Gastroesophageal sphincter (tissue), 4 donors: ENCODE results near the gene PUS7. TPM values are rescaled to one million over a fixed set of nuclear protein-coding genes. Genes with fewer than 3 reads are reported as not detected.
"Not testable (repeated sequence)": the region's sequence is repeated elsewhere in the genome, so short reads cannot be mapped to it uniquely, and the experiment has no call there.

Experiments
- ATAC-seq: fragments of 150-250 bp; one replicate; pipeline ENCODE4 v1.9.1; 2016; ENCODE audit warnings: mild to moderate bottlenecking, moderate library complexity
- H3K27ac ChIP-seq, 4 donors: fragments of 200-600 bp; sonication (generic) in 3 of 4; 1 replicate in 3 of 4; 2 replicates in 1 of 4; pipeline ENCODE4 v1.5.1; 2016 to 2019
- H3K27me3 ChIP-seq: fragments of 200-600 bp; sonication (generic); one replicate; pipeline ENCODE4 v1.5.1; 2019
- H3K36me3 ChIP-seq, 2 donors: fragments of 200-600 bp; sonication (generic); one replicate each; pipeline ENCODE4 v1.5.1; 2019; ENCODE audit warnings: control low read depth in 1 of 2
- H3K4me1 ChIP-seq, 3 donors: fragments of 200-600 bp; sonication (generic); 1 replicate in 2 of 3; 2 replicates in 1 of 3; pipeline ENCODE4 v1.5.1; 2016 to 2019; ENCODE audit warnings: control low read depth in 2 of 3
- H3K4me3 ChIP-seq, 2 donors: fragments of 200-600 bp; sonication (generic); one replicate each; pipeline ENCODE4 v1.5.1; 2019; ENCODE audit warnings: mild to moderate bottlenecking in 1 of 2, moderate library complexity in 1 of 2
- H3K9me3 ChIP-seq, 3 donors: fragments of 200-600 bp; sonication (generic); one replicate each; pipeline ENCODE4 v1.5.1; 2017 to 2019; ENCODE audit warnings: control low read depth in 2 of 3
- EP300 ChIP-seq: sonication (generic); formaldehyde crosslinking; IDR thresholded peaks from one replicate; pipeline ENCODE4 v1.6.1; 2017; ENCODE audit warnings: antibody characterized with exemption, mild to moderate bottlenecking
- POLR2A ChIP-seq, 2 donors: fragments of 450-650 bp; IDR thresholded peaks; one replicate each; pipeline ENCODE4 v1.6.1; 2017; ENCODE audit warnings: antibody characterized with exemption in 2 of 2, mild to moderate bottlenecking in 2 of 2, moderate library complexity in 1 of 2
- POLR2AphosphoS5 ChIP-seq: sonication (generic); formaldehyde crosslinking; IDR thresholded peaks from one replicate; pipeline ENCODE4 v1.6.1; 2017; ENCODE audit warnings: antibody characterized with exemption
- WGBS, 2 donors: methylation state at CpG; one replicate each; pipeline ENCODE4 v1.1.5; 2018; ENCODE audit warnings: low coverage in 1 of 2; 5-methylcytosine and 5-hydroxymethylcytosine counted together
- total RNA-seq, 4 donors: library from RNA; depleted of rRNA; stranded (reverse); fragments of >200 nt; gene quantifications; one replicate each; pipeline ENCODE4 v1.1.0, GENCODE V29; 2016
- TF ChIP-seq, protein P1 (sequence below), 4 experiments: fragments of 200-600 bp in 2 of 4; fragments of 450-650 bp in 2 of 4; sonication (generic) in 1 of 4; IDR thresholded peaks; one replicate each; pipeline ENCODE4 v1.5.1; 2017 to 2019; ENCODE audit warnings: antibody characterized with exemption in 4 of 4, mild to moderate bottlenecking in 2 of 4, moderate library complexity in 2 of 4

Gene PUS7
- total RNA-seq, 4 donors from 2014 or later, result 11.9 to 15.1 (median 13.2) TPM

DNA sequence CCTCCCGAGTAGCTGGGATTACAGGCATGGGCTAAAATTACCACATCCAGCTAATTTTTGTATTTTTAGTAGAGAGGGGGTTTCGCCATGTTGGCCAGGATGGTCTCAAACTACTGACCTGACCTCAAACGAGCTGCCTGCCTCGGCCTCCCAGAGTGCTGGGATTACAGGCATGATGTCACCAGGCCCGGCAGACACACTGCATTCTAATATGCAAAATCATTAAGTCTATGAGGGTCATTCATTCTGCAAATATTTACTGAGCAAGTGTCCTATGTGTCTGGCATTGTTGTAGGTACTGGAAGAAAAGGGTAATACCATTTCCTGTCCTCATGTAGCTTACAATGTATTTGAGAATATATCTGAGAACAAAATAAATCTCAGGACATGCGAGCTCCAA, 2.7 kb downstream of the PUS7 start:
- TF ChIP-seq, protein P1, sequence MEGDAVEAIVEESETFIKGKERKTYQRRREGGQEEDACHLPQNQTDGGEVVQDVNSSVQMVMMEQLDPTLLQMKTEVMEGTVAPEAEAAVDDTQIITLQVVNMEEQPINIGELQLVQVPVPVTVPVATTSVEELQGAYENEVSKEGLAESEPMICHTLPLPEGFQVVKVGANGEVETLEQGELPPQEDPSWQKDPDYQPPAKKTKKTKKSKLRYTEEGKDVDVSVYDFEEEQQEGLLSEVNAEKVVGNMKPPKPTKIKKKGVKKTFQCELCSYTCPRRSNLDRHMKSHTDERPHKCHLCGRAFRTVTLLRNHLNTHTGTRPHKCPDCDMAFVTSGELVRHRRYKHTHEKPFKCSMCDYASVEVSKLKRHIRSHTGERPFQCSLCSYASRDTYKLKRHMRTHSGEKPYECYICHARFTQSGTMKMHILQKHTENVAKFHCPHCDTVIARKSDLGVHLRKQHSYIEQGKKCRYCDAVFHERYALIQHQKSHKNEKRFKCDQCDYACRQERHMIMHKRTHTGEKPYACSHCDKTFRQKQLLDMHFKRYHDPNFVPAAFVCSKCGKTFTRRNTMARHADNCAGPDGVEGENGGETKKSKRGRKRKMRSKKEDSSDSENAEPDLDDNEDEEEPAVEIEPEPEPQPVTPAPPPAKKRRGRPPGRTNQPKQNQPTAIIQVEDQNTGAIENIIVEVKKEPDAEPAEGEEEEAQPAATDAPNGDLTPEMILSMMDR (IDR thresholded peaks at IDR 0.05), result no peak
- no peak for TF ChIP-seq POLR2AphosphoS5
- 96 to 100% methylated on average over 1 to 6 of the region's 6 CpGs for whole genome bisulfite sequencing, 2 donors
- Histone ChIP-seq H3K9me3 (no peaks in the 10 kb centered on the region), H3K4me3 (no peak overlapping the region), H3K36me3 (peaks cover 0 to 3% of the 10 kb centered on the region in 2 donors), H3K4me1 (peaks cover 0 to 19% (median 0%) of the 10 kb centered on the region in 3 donors), H3K27ac (no peak overlapping the region), H3K27me3 (no peaks in the 10 kb centered on the region)
- ATAC-seq, result no peak

DNA sequence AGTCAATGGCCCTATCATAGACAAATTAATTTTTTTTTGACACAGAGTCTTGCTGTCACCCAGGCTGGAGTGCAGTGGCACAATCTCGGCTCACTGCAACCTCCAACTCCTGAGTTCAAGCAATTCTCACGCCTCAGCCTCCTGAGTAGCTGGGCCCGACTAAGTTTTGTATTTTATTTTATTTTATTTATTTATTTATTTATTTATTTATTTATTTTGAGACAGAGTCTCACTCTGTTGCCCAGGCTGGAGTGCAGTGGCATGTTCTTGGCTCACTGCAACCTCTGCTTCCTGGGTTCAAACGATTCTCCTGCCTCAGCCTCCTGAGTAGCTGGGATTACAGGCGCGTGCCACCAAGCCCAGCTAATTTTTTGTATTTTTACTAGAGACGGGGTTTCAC, 6.5 kb downstream of the PUS7 start:
- 88 to 100% methylated on average over 3 to 5 of the region's 7 CpGs for WGBS, 2 donors
- H3K9me3 ChIP-seq, H3K4me1 ChIP-seq, H3K4me3 ChIP-seq, H3K36me3 ChIP-seq, H3K27me3 ChIP-seq, ATAC-seq, H3K27ac ChIP-seq: not testable (repeated sequence)

DNA sequence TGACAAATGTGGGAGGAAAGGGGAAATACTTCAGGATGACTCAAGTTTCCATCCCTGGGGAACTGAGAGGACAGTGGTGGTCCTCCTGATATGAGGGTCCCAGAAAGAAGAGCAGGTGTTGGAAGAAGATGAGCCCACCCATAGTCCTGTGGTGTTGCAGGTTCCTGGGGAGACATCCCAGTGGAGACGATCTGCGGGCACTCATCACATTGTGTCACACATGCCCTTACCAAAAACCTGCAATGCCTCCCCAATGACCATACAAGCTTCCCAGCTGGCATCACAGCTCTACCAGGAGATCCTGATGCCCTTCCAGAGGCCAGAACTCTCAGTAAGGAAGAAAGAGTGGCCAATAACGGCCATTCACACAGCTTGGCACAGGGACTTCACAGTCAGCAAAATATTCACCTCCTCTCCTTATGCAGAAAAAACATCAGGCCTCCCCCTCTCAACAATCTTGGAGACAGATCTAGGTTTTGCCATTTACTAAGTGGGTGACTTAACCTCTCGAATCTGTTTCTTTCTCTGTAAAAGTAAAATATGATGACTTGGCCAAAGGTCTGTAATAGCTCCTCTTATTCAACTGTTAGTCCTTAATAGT, 9.0 kb downstream of the PUS7 start:
- WGBS, 2 donors, result 64 to 86% methylated on average over 2 to 3 of the region's 4 CpGs
- Histone ChIP-seq H3K27ac (no peak overlapping the region), H3K4me3 (no peak overlapping the region), H3K9me3 (no peaks in the 10 kb centered on the region), H3K4me1 (no peaks in the 10 kb centered on the region), H3K27me3 (no peaks in the 10 kb centered on the region), H3K36me3 (peaks cover 0 to 5% of the 10 kb centered on the region in 2 donors)
- no peak for TF ChIP-seq EP300
- TF ChIP-seq POLR2A (IDR thresholded peaks at IDR 0.05), result no peak
- TF ChIP-seq, protein P1 (IDR thresholded peaks at IDR 0.05), result no peak
- no peak for TF ChIP-seq POLR2AphosphoS5
- no peak for ATAC-seq

DNA sequence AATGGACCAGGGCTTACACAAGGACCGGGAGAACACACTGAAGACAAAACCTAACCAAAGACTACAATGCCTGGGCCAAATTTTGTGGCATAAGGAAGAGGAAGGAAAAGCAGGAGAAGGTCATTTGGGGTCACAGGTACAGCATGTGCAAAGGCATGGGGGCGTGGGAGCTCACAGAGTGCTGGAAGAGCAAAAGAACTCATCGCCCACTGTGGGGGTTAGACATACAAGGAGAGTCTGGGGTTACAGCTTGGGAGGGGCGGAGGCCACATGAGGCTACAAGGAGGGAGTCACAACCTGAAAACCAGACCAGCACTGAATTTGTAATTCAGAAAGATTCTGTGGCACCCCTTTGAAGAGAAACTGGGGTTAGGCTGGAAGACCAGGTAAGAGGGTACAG, 9.7 kb downstream of the PUS7 start:
- Histone ChIP-seq H3K4me3 (no peak overlapping the region), H3K27ac (no peak overlapping the region), H3K4me1 (no peaks in the 10 kb centered on the region), H3K9me3 (no peaks in the 10 kb centered on the region), H3K36me3 (peaks cover 0 to 11% of the 10 kb centered on the region in 2 donors), H3K27me3 (no peaks in the 10 kb centered on the region)
- TF ChIP-seq POLR2AphosphoS5, result no peak
- no peak for TF ChIP-seq EP300
- TF ChIP-seq, protein P1 (IDR thresholded peaks at IDR 0.05), result no peak
- TF ChIP-seq POLR2A (IDR thresholded peaks at IDR 0.05), result no peak
- ATAC-seq, result no peak
- WGBS, 2 donors, result 64 to 88% methylated on average over 2 to 4 of the region's 4 CpGs

DNA sequence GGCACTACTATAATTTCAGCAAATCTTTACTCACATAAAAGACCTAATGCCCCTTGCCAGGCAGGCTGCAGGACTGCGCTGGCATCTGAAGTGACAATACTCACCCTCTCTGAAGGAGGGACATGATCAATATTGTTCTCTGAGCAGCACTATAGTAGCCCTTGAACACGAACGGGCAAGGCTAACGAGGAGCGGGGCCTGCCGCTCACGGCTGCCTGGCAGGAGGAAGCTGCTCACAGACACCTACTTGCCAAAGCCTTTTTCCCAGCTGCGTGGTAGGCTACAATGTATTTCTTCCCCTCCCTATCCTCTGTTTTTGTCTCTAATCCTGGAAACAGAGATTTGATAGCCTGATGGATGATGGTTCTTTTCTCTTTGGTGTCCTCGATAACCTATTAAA, 19.9 kb downstream of the PUS7 start:
- Histone ChIP-seq H3K4me1 (no peaks in the 10 kb centered on the region), H3K9me3 (no peaks in the 10 kb centered on the region), H3K27me3 (no peaks in the 10 kb centered on the region), H3K36me3 (peaks cover 3 to 58% of the 10 kb centered on the region in 2 donors), H3K27ac (no peak overlapping the region), H3K4me3 (no peak overlapping the region)
- TF ChIP-seq, protein P1 (IDR thresholded peaks at IDR 0.05), result no peak
- TF ChIP-seq EP300, result no peak
- no peak for TF ChIP-seq POLR2AphosphoS5
- 90 to 91% methylated on average over 6 to 9 of the region's 9 CpGs for WGBS, 2 donors
- no peak for ATAC-seq
